Calu3 (cell line): ENCODE results near the gene PPFIA1. TPM values are rescaled to one million over a fixed set of nuclear protein-coding genes. Genes with fewer than 3 reads are reported as not detected.

Source experiments
- BruUV-seq: library from RNA; stranded (reverse); fragments of 400-500 nt; replicated peaks from 2 replicates; lab custom pipeline; 2021; lab: Mats Ljungman, UMichigan
- CTCF ChIA-PET: fragments of 300-600 bp; sonication (Branson Sonifier 250); formaldehyde crosslinking; loops from one replicate; lab custom pipeline; 2022; ENCODE audit warnings: antibody characterized with exemption; lab: Charles Lee
- DNase-seq: peaks from one replicate; pipeline ENCODE4 v3.0.0; 2022
- H3K27ac Mint-ChIP-seq: one replicate; pipeline ENCODE4 v1.8.0; 2022; ENCODE audit warnings: mixed read lengths; ENCODE audit not compliant: unreplicated experiment
- H3K27me3 Mint-ChIP-seq: one replicate; pipeline ENCODE4 v1.8.0; 2022; ENCODE audit warnings: mixed read lengths; ENCODE audit not compliant: unreplicated experiment
- H3K36me3 Mint-ChIP-seq: one replicate; pipeline ENCODE4 v1.8.0; 2022; ENCODE audit warnings: mild to moderate bottlenecking, moderate library complexity, mixed read lengths; ENCODE audit not compliant: insufficient read depth, unreplicated experiment
- H3K4me1 Mint-ChIP-seq: one replicate; pipeline ENCODE4 v1.8.0; 2022; ENCODE audit warnings: mild to moderate bottlenecking, low read depth, mixed read lengths; ENCODE audit not compliant: unreplicated experiment
- H3K4me3 Mint-ChIP-seq: one replicate; pipeline ENCODE4 v1.8.0; 2022; ENCODE audit warnings: mild to moderate bottlenecking, low read depth, moderate library complexity, mixed read lengths; ENCODE audit not compliant: unreplicated experiment
- H3K9me3 Mint-ChIP-seq: one replicate; pipeline ENCODE4 v1.8.0; 2022; ENCODE audit warnings: low read depth, mixed read lengths; ENCODE audit not compliant: unreplicated experiment
- CTCF ChIP-seq: fragments of 200-600 bp; IDR thresholded peaks from one replicate; pipeline ENCODE4 v1.8.0; 2022; ENCODE audit warnings: antibody characterized with exemption; ENCODE audit not compliant: unreplicated experiment
- intact Hi-C: fragments of 100-400 bp; cut with micrococcal nuclease; formaldehyde crosslinking; loops from one replicate; pipeline ENCODE4 v1.10.0; 2022; ENCODE audit not compliant: unreplicated experiment
- total RNA-seq: library from RNA; stranded (reverse); gene quantifications from 2 replicates; pipeline ENCODE4 v1.2.3, GENCODE V29; 2022

Gene PPFIA1
- total RNA-seq, 1 experiment from 2014 or later = 84.0 TPM

GRCh38 chr11:70418130-70418529, 147.6 kb downstream of the PPFIA1 start:
- Mint-ChIP-seq H3K4me3 (no peak overlapping the region), H3K27me3 (no peaks in the 10 kb centered on the region), H3K36me3 (peaks cover 77% of the 10 kb centered on the region), H3K9me3 (no peaks in the 10 kb centered on the region), H3K27ac (no peak overlapping the region), H3K4me1 (no peaks in the 10 kb centered on the region)
- no peak for DNase-seq
- CTCF ChIA-PET = interaction anchor here (0.6 to 0.9 kb wide), 2 partner anchors 11 to 517 kb away, joined by 3 to 4 read pairs; no protein-coding TSS in a partner anchor
- BruUV-seq = no TSS peak
- intact Hi-C loops = no loop called here
- TF ChIP-seq CTCF = no peak

- Mint-ChIP-seq H3K4me1 (no peaks in the 10 kb centered on the region), H3K27me3 (no peaks in the 10 kb centered on the region), H3K27ac (no peak overlapping the region), H3K4me3 (no peak overlapping the region), H3K36me3 (peaks cover 86% of the 10 kb centered on the region), H3K9me3 (no peaks in the 10 kb centered on the region)
- TF ChIP-seq CTCF = no peak
- BruUV-seq = TSS peak; percentile 31
- DNase-seq = no peak
- intact Hi-C loops = no loop called here
- CTCF ChIA-PET = interaction anchor here (1.2 kb wide), 1 partner anchor 9 kb away, joined by 3 read pairs; no protein-coding TSS in a partner anchor
Measured at GRCh38 chr11:70419307-70420007, 149.0 kb downstream of the PPFIA1 start.

GRCh38 chr11:70420008-70420464, 149.5 kb downstream of the PPFIA1 start:
- no TSS peak for BruUV-seq
- no peak overlapping the region for H3K27ac Mint-ChIP-seq
- H3K27me3 Mint-ChIP-seq = no peaks in the 10 kb centered on the region
- DNase-seq = no peak
- H3K36me3 Mint-ChIP-seq = peaks cover 86% of the 10 kb centered on the region
- H3K9me3 Mint-ChIP-seq = no peaks in the 10 kb centered on the region
- no peak overlapping the region for H3K4me3 Mint-ChIP-seq
- TF ChIP-seq CTCF = no peak
- CTCF ChIA-PET = interaction anchor here (1.2 kb wide), 1 partner anchor 9 kb away, joined by 3 read pairs; no protein-coding TSS in a partner anchor
- intact Hi-C loops = no loop called here
- no peaks in the 10 kb centered on the region for H3K4me1 Mint-ChIP-seq

GRCh38 chr11:70420496-70420895, 150.0 kb downstream of the PPFIA1 start:
- no peak for TF ChIP-seq CTCF
- BruUV-seq = no TSS peak
- H3K4me1 Mint-ChIP-seq = no peaks in the 10 kb centered on the region
- no peak overlapping the region for H3K4me3 Mint-ChIP-seq
- H3K36me3 Mint-ChIP-seq = peaks cover 86% of the 10 kb centered on the region
- H3K27ac Mint-ChIP-seq = no peak overlapping the region
- intact Hi-C loops = no loop called here
- no peaks in the 10 kb centered on the region for H3K9me3 Mint-ChIP-seq
- H3K27me3 Mint-ChIP-seq = no peaks in the 10 kb centered on the region
- CTCF ChIA-PET = interaction anchor here (1.2 kb wide), 1 partner anchor 10 kb away, joined by 3 read pairs; no protein-coding TSS in a partner anchor
- DNase-seq = no peak
